Natural killer cell treated with Interleukin-12 subunit alpha and Interleukin-12 subunit beta and Interleukin-15 and Interleukin-18, amount 100 ng/mL, for 72 hours (primary cell): ENCODE data around the gene APOC1. TPM values are rescaled to one million over a fixed set of nuclear protein-coding genes. Genes with fewer than 3 reads are reported as not detected.
"Not testable (repeated sequence)": the region's sequence is repeated elsewhere in the genome, so short reads cannot be mapped to it uniquely, and the experiment has no call there.

Source experiments
- ATAC-seq, 2 donors: fragments of 150-1000 bp; cut with Tn5 transposase in 1 of 2; sonication (Bioruptor Pico), chemical (Tn5 transposase) in 1 of 2; 2 replicates each; pipeline ENCODE4 v1.10.0; 2021
- DNase-seq: peaks from one replicate; pipeline ENCODE4 v3.0.0; 2022; ENCODE audit warnings: low spot score
- H3K27ac Mint-ChIP-seq, 2 donors: 1 replicate in 1 of 2; 2 replicates in 1 of 2; pipeline ENCODE4 v1.8.0; 2022; ENCODE audit warnings: mixed read lengths in 2 of 2, mild to moderate bottlenecking in 1 of 2, moderate library complexity in 1 of 2
- H3K27me3 Mint-ChIP-seq, 2 donors: 1 replicate in 1 of 2; 2 replicates in 1 of 2; pipeline ENCODE4 v1.8.0; 2022; ENCODE audit warnings: mixed read lengths in 2 of 2
- H3K36me3 Mint-ChIP-seq: one replicate; pipeline ENCODE4 v1.8.0; 2022; ENCODE audit warnings: mixed read lengths
- H3K4me1 Mint-ChIP-seq, 2 donors: 1 replicate in 1 of 2; 2 replicates in 1 of 2; pipeline ENCODE4 v1.8.0; 2022; ENCODE audit warnings: low read depth in 2 of 2, mixed read lengths in 2 of 2, mild to moderate bottlenecking in 1 of 2
- H3K4me3 Mint-ChIP-seq: one replicate; pipeline ENCODE4 v1.8.0; 2022; ENCODE audit warnings: mixed read lengths
- H3K9me3 Mint-ChIP-seq: 2 replicates; pipeline ENCODE4 v1.8.0; 2022; ENCODE audit warnings: mixed read lengths
- total RNA-seq, 2 donors: library from RNA; stranded (reverse); gene quantifications; one replicate each; pipeline ENCODE4 v1.2.3, GENCODE V29; 2022

The APOC1 gene
- total RNA-seq, 2 donors from 2014 or later = not detected

DNA sequence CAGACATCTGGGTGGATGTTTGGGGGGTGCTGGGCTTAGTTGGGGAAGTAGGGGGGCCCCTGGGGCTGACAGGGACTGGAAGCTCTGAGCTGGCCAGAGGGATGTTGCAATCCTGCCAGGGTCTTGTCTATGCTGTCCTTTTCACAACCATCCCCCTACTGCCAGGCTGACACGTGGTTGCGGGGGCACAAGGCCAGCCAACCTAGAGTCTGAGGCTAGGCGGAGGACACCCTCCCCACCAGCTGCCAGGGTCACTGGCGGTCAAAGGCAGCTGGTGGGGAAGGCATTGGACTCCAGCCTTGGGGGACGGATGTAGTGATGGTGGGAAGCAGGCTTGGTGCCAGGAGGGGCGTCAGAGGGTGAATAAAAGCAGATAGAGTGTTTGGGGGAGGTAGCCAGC, 1.6 kb upstream of the APOC1 start:
- Mint-ChIP-seq H3K27ac (no peak overlapping the region), H3K36me3 (no peaks in the 10 kb centered on the region), H3K27me3 (peaks cover 12 to 15% of the 10 kb centered on the region in 2 donors), H3K9me3 (no peaks in the 10 kb centered on the region), H3K4me3 (no peak overlapping the region), H3K4me1 (peaks cover 4 to 10% of the 10 kb centered on the region in 2 donors)
- DNase-seq (no peak), ATAC-seq (no peak)

- not testable (repeated sequence) for ATAC-seq, H3K4me1 Mint-ChIP-seq, H3K9me3 Mint-ChIP-seq, H3K36me3 Mint-ChIP-seq, DNase-seq
- H3K27ac Mint-ChIP-seq = peak overlapping the region in 1 of 2 donors; percentile 81
- H3K4me3 Mint-ChIP-seq = peak overlapping the region; percentile 94
- peaks cover 12 to 15% of the 10 kb centered on the region in 2 donors for H3K27me3 Mint-ChIP-seq
Measured at GRCh38 chr19:44913512-44914432, 636 bp upstream of the APOC1 start.

DNA sequence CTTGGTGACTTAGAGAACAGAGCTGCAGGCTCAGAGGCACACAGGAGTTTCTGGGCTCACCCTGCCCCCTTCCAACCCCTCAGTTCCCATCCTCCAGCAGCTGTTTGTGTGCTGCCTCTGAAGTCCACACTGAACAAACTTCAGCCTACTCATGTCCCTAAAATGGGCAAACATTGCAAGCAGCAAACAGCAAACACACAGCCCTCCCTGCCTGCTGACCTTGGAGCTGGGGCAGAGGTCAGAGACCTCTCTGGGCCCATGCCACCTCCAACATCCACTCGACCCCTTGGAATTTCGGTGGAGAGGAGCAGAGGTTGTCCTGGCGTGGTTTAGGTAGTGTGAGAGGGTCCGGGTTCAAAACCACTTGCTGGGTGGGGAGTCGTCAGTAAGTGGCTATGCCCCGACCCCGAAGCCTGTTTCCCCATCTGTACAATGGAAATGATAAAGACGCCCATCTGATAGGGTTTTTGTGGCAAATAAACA, 9.9 kb downstream of the APOC1 start:
- peaks cover 5 to 10% of the 10 kb centered on the region in 2 donors for H3K4me1 Mint-ChIP-seq

DNA sequence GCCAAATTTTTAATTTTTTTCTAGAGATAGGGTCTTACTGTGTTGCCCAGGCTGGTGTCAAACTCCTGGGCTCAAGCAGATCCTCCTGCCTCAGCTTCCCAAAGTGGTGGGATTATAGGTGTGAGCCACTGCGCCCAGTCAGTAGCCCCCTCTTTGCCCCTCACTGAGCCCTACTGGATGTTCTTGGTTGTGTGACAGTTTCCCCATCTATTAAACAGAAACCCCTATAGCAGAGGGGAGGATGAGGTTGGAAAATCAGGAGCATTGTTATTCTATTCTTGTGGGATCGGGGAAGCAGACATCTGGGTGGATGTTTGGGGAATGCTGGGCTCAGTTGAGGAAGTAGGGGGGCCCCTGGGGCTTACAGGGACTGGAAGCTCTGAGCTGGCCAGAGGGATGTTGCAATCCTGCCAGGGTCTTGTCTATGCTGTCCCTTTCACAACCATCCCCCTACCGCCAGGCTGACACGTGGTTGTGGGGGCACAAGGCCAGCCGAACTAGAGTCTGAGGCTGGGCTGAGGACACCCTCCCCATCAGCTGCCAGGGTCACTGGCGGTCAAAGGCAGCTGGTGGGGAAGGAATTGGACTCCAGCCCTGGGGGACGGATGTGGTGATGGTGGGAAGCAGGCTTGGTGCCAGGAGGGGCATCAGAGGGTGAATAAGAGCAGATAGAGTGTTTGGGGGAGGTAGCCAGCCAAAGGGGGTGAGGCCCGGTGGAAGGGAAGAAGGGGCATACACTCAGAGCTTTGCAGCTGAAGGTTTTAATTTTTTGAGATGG, 10.9 kb downstream of the APOC1 start:
- no peaks in the 10 kb centered on the region for H3K9me3 Mint-ChIP-seq
- DNase-seq (no peak), ATAC-seq (no peak)
- H3K4me3 Mint-ChIP-seq = no peak overlapping the region
- no peaks in the 10 kb centered on the region for H3K36me3 Mint-ChIP-seq
- peaks cover 5 to 10% of the 10 kb centered on the region in 2 donors for H3K4me1 Mint-ChIP-seq
- H3K27ac Mint-ChIP-seq = no peak overlapping the region
- H3K27me3 Mint-ChIP-seq = peaks cover 17 to 21% of the 10 kb centered on the region in 2 donors

More for the DNA sequence above, 9.9 kb downstream of the APOC1 start:
- H3K4me3 Mint-ChIP-seq = no peak overlapping the region
- H3K9me3 Mint-ChIP-seq = no peaks in the 10 kb centered on the region
- H3K36me3 Mint-ChIP-seq = no peaks in the 10 kb centered on the region
- no peak for ATAC-seq
- no peak overlapping the region for H3K27ac Mint-ChIP-seq
- peaks cover 8 to 16% of the 10 kb centered on the region in 2 donors for H3K27me3 Mint-ChIP-seq
- no peak for DNase-seq

- peak overlapping the region; percentile 28 for H3K4me3 Mint-ChIP-seq
- H3K27me3 Mint-ChIP-seq = peaks cover 17 to 21% of the 10 kb centered on the region in 2 donors
Measured at GRCh38 chr19:44926245-44927077, 12.1 kb downstream of the APOC1 start.

DNA sequence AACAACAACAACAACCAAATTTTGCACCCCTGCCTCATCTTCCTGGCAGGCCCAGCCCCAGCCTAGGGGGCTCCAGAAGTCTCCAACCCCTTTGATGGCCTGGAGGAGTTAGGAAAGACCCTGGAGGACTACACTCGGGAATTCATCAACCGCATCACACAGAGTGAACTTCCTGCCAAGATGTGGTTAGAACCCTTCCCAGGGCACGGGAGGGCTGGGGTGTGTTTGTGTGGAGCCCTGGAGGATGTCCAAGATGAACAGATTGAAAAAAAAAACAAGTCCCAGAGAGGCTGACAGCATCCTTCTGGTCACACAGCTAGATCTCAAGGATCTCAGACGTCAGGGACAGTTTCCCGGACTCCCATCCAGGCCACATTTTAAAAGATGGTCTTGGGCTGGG, 13.3 kb downstream of the APOC1 start:
- Mint-ChIP-seq H3K4me3 (no peak overlapping the region), H3K27me3 (peaks cover 17 to 21% of the 10 kb centered on the region in 2 donors), H3K27ac (no peak overlapping the region), H3K9me3 (no peaks in the 10 kb centered on the region), H3K4me1 (peaks cover 5 to 10% of the 10 kb centered on the region in 2 donors), H3K36me3 (no peaks in the 10 kb centered on the region)
- DNase-seq (no peak), ATAC-seq (no peak)

More at GRCh38 chr19:44926245-44927077, 12.1 kb downstream of the APOC1 start:
- ATAC-seq, H3K9me3 Mint-ChIP-seq, DNase-seq, H3K27ac Mint-ChIP-seq, H3K36me3 Mint-ChIP-seq, H3K4me1 Mint-ChIP-seq: not testable (repeated sequence)

DNA sequence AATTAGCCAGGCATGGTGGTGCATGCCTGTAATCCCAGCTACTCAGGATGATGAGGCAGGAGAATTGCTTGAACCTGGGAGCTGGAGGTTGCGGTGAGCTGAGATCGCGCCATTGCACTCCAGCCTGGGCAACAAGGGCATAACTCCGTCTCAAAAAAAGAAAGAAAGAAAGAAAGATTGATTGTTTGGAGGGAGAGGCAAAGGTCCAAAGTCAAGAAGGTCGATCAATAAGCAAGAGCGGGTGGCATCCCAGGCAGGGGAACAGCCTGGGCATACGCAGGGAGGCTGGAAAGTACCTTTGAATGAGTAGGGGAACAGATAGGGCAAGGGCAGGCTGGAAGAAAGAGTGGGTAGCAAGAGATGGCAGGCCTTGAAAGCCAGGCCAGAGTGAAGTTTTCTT, 15.7 kb downstream of the APOC1 start:
- no peaks in the 10 kb centered on the region for H3K36me3 Mint-ChIP-seq
- H3K4me1 Mint-ChIP-seq = peaks cover 5 to 9% of the 10 kb centered on the region in 2 donors
- no peak for DNase-seq
- H3K27ac Mint-ChIP-seq = no peak overlapping the region
- no peaks in the 10 kb centered on the region for H3K9me3 Mint-ChIP-seq
- peaks cover 17 to 21% of the 10 kb centered on the region in 2 donors for H3K27me3 Mint-ChIP-seq
- no peak for ATAC-seq
- no peak overlapping the region for H3K4me3 Mint-ChIP-seq

DNA sequence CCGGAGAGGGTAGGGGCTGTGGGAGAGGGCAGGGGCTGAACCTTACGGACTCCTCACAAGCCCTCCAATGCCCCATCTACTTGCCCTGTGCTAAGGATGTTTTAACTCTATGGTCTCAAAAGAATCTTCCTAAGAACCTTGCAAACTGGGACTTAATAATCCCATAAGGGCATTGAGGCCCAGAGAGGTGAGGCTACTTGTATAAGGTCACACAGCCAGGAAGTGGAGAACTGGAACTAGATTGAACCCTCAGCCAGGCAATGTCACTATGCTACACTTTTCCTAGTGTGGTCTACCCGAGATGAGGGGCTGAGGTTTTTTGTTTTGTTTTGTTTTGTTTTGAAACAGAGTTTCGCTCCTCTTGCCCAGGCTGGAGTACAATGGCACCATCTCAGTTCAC, 17.1 kb downstream of the APOC1 start:
- H3K4me1 Mint-ChIP-seq = peaks cover under 1 to 3% of the 10 kb centered on the region in 2 donors
- H3K27me3 Mint-ChIP-seq = peaks cover 9 to 10% of the 10 kb centered on the region in 2 donors
- no peak for ATAC-seq
- no peak overlapping the region for H3K27ac Mint-ChIP-seq
- H3K36me3 Mint-ChIP-seq = no peaks in the 10 kb centered on the region
- no peak for DNase-seq
- H3K4me3 Mint-ChIP-seq = no peak overlapping the region
- no peaks in the 10 kb centered on the region for H3K9me3 Mint-ChIP-seq

DNA sequence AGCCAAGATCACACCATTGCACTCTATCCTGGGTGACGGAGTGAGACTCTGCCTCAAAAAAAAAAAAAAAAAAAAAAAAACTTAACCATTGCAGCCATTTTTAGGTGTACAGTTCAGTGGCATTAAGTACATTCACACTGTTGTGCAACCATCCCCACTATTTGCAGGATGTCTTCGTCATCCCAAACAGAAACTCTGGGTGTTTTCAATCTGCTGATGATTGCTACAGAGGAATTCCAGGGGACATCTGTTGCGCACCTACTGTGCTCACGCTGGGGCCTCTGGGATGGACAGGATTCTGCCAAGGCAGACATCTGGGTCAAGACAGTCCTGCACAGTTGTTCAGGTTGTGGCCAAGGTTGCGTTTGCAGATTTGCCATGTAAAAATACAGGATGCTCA, 25.3 kb downstream of the APOC1 start:
- no peak for DNase-seq
- no peaks in the 10 kb centered on the region for H3K36me3 Mint-ChIP-seq
- no peaks in the 10 kb centered on the region for H3K27me3 Mint-ChIP-seq
- no peak overlapping the region for H3K4me3 Mint-ChIP-seq
- peaks cover 2 to 5% of the 10 kb centered on the region in 2 donors for H3K4me1 Mint-ChIP-seq
- ATAC-seq = no peak
- no peak overlapping the region for H3K27ac Mint-ChIP-seq
- no peaks in the 10 kb centered on the region for H3K9me3 Mint-ChIP-seq

- H3K27ac Mint-ChIP-seq = no peak within 1 kb of the TSS
- no peaks in the 10 kb centered on the region for H3K27me3 Mint-ChIP-seq
- H3K4me3 Mint-ChIP-seq = no peak within 1 kb of the TSS
- peaks cover 5 to 6% of the 10 kb centered on the region in 2 donors for H3K4me1 Mint-ChIP-seq
- DNase-seq = no peak
- no peaks in the 10 kb centered on the region for H3K9me3 Mint-ChIP-seq
- no peaks in the 10 kb centered on the region for H3K36me3 Mint-ChIP-seq
- ATAC-seq = no peak
Measured at GRCh38 chr19:44942067-44942571, 27.7 kb downstream of the APOC1 start, which contains the start of gene APOC4. TSS of gene APOC4 (plus strand) at chr19:44942237. CDS start at chr19:44942278, 41 bp downstream.

- DNase-seq (no peak), ATAC-seq (no peak)
- no peaks in the 10 kb centered on the region for H3K27me3 Mint-ChIP-seq
- H3K9me3 Mint-ChIP-seq = no peaks in the 10 kb centered on the region
- peak overlapping the region in 1 of 2 donors; percentile 33 for H3K27ac Mint-ChIP-seq
- peaks cover 5 to 7% of the 10 kb centered on the region in 2 donors for H3K4me1 Mint-ChIP-seq
- H3K4me3 Mint-ChIP-seq = no peak overlapping the region
- H3K36me3 Mint-ChIP-seq = no peaks in the 10 kb centered on the region
Measured at GRCh38 chr19:44943801-44944249, 29.4 kb downstream of the APOC1 start.

DNA sequence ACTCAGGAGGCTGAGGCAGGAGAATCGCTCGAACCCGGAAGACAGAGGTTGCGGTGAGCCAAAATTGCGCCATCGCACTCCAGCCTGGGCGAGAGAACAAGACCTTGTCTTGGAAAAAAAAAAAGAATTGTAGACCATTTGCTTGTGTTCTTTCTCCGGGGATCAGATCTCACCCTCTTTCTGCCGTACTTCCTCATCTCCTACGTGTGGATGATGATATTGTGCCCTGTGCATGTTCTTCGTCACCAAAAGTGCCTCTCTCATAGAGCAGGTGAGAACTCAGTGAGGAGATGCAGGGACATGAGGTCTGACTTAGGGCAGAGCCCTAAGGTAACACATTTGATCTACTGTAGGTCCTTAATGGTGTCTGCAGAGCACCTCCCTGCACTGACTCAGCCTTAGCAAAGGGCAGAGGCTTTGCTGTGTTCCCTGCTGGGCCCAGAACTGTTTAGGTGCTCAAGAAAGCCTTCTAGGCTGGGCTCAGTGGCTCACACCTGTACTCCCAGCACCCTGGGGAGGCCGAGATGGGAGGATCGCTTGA, 32.7 kb downstream of the APOC1 start:
- H3K27ac Mint-ChIP-seq = no peak overlapping the region
- no peaks in the 10 kb centered on the region for H3K9me3 Mint-ChIP-seq
- DNase-seq (no peak), ATAC-seq (no peak)
- H3K36me3 Mint-ChIP-seq = no peaks in the 10 kb centered on the region
- H3K27me3 Mint-ChIP-seq = no peaks in the 10 kb centered on the region
- peaks cover 4 to 10% of the 10 kb centered on the region in 2 donors for H3K4me1 Mint-ChIP-seq
- no peak overlapping the region for H3K4me3 Mint-ChIP-seq
